ENCODE results near the gene AKR7A3.

GRCh38 chr1:19255288-19255687 lies 33.3 kb downstream of the AKR7A3 start:
- TF ChIP-seq CTCF (IDR thresholded peaks at IDR 0.05), result no peak
- no peak for TF ChIP-seq POLR2A (IDR thresholded peaks at IDR 0.05)

All from body of pancreas (tissue), 4 donors.